Hepatocyte (in vitro differentiated cells): ENCODE measurements around the gene NEDD4L.

ENCODE experiments used
- EZH2 ChIP-seq: fragments of 200-600 bp; sonication (generic); IDR thresholded peaks from 2 replicates; pipeline ENCODE4 v1.6.1; 2016; ENCODE audit warnings: antibody characterized with exemption, mild to moderate bottlenecking, borderline replicate concordance
- TF ChIP-seq, protein P1 (sequence below): fragments of 200-600 bp; sonication (generic); IDR thresholded peaks from 2 replicates; pipeline ENCODE4 v1.5.1; 2016; ENCODE audit warnings: antibody characterized with exemption, mild to moderate bottlenecking; ENCODE audit not compliant: poor library complexity

DNA sequence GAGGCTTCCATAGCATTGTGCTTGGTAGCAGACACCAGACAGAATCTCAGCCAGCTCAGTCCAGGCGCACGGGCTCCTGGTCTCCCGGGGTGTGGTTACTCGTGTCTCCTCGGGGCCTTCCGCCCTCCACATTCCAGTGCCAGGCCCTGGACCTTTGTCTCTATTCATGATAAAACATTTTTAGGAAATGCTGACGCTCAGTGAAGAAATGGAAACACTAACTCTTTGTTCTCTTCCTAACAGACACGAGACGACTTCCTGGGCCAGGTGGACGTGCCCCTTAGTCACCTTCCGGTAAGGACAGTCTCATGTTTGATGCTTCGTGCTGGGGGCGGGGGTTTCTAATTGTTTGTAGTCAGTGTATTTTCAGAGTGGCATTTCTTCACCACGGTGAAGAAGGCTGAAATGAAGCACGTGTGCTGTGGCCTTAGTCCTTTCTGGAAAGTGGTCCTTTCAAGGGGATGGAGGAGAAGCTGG lies 271.8 kb downstream of the NEDD4L start:
- TF ChIP-seq, protein P1, sequence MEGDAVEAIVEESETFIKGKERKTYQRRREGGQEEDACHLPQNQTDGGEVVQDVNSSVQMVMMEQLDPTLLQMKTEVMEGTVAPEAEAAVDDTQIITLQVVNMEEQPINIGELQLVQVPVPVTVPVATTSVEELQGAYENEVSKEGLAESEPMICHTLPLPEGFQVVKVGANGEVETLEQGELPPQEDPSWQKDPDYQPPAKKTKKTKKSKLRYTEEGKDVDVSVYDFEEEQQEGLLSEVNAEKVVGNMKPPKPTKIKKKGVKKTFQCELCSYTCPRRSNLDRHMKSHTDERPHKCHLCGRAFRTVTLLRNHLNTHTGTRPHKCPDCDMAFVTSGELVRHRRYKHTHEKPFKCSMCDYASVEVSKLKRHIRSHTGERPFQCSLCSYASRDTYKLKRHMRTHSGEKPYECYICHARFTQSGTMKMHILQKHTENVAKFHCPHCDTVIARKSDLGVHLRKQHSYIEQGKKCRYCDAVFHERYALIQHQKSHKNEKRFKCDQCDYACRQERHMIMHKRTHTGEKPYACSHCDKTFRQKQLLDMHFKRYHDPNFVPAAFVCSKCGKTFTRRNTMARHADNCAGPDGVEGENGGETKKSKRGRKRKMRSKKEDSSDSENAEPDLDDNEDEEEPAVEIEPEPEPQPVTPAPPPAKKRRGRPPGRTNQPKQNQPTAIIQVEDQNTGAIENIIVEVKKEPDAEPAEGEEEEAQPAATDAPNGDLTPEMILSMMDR = no peak
- no peak for TF ChIP-seq EZH2
